ENCODE measurements around the gene TP63.

GRCh38 chr3:189936201-189936945 lies 305.2 kb downstream of the TP63 start:
- TF ChIP-seq CTCF (IDR thresholded peaks at IDR 0.05) (no peak), POLR2A (IDR thresholded peaks at IDR 0.05) (no peak)
